Measurements from ENCODE around the gene CYTH4.

DNA sequence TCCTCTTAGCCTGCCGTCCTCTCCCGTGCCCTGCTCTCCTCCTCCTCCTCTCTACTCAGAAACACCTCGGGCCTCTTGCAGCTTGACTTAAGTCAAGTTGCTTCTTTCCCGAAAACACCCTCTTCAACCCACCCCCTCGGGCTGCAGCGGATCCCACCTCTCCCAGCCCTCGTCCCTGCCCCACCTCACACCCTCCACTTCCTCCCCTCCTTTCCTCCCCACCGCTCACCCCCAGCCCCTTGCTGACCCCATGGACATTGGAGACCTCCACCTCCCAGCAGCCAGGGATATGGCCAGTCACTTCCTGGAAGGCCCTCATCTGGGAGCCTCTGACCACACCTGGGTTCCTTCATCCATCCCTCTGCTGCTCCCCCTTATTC is 8.5 kb upstream of the CYTH4 start:
- TF ChIP-seq POLR2AphosphoS5 (IDR thresholded peaks at IDR 0.05) (no peak), POLR2A (IDR thresholded peaks at IDR 0.05) (no peak), EP300 (IDR thresholded peaks at IDR 0.05) (no peak)
- TF ChIP-seq, protein P1, sequence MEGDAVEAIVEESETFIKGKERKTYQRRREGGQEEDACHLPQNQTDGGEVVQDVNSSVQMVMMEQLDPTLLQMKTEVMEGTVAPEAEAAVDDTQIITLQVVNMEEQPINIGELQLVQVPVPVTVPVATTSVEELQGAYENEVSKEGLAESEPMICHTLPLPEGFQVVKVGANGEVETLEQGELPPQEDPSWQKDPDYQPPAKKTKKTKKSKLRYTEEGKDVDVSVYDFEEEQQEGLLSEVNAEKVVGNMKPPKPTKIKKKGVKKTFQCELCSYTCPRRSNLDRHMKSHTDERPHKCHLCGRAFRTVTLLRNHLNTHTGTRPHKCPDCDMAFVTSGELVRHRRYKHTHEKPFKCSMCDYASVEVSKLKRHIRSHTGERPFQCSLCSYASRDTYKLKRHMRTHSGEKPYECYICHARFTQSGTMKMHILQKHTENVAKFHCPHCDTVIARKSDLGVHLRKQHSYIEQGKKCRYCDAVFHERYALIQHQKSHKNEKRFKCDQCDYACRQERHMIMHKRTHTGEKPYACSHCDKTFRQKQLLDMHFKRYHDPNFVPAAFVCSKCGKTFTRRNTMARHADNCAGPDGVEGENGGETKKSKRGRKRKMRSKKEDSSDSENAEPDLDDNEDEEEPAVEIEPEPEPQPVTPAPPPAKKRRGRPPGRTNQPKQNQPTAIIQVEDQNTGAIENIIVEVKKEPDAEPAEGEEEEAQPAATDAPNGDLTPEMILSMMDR (IDR thresholded peaks at IDR 0.05), result no peak

Measured in stomach (tissue), 4 donors.